Endothelial cell of umbilical vein (primary cell): Measurements from ENCODE around the gene TMEM94.
"Not testable (repeated sequence)": the region's sequence is repeated elsewhere in the genome, so short reads cannot be mapped to it uniquely, and the experiment has no call there.

Experiments
- EZH2 ChIP-seq: IDR thresholded peaks from 2 replicates; pipeline ENCODE4 v1.6.1; 2012; ENCODE audit warnings: borderline replicate concordance, low read depth, mild to moderate bottlenecking, moderate library complexity, low read length, inconsistent platforms; ENCODE audit not compliant: severe bottlenecking
- FOS ChIP-seq: IDR thresholded peaks from 2 replicates; pipeline ENCODE4 v1.6.1; 2011; ENCODE audit warnings: mild to moderate bottlenecking, low read length, moderate library complexity, borderline replicate concordance; ENCODE audit not compliant: insufficient read depth
- POLR2A ChIP-seq: IDR thresholded peaks from 2 replicates; pipeline ENCODE4 v1.6.1; 2012; ENCODE audit warnings: low read depth, mild to moderate bottlenecking, control low read depth, low read length
- POLR2AphosphoS5 ChIP-seq: IDR thresholded peaks from 2 replicates; pipeline ENCODE4 v1.6.1; 2012; ENCODE audit warnings: low read depth, mild to moderate bottlenecking, control low read depth, low read length, moderate library complexity; ENCODE audit not compliant: insufficient read depth
- TF ChIP-seq, protein P1 (sequence below), 2 donors: IDR thresholded peaks; 1 replicate in 1 of 2; 2 replicates in 1 of 2; pipeline ENCODE4 v1.5.1; 2011; ENCODE audit warnings: low read length in 2 of 2, mild to moderate bottlenecking in 2 of 2, moderate library complexity in 2 of 2, control low read depth in 1 of 2, inconsistent platforms in 1 of 2, low read depth in 1 of 2; ENCODE audit not compliant: insufficient read depth in 1 of 2; ENCODE audit errors: extremely low read depth in 1 of 2
- TF ChIP-seq, protein P2 (sequence below): IDR thresholded peaks from 2 replicates; pipeline ENCODE4 v1.6.1; 2011; ENCODE audit not compliant: insufficient read depth, insufficient read length

DNA sequence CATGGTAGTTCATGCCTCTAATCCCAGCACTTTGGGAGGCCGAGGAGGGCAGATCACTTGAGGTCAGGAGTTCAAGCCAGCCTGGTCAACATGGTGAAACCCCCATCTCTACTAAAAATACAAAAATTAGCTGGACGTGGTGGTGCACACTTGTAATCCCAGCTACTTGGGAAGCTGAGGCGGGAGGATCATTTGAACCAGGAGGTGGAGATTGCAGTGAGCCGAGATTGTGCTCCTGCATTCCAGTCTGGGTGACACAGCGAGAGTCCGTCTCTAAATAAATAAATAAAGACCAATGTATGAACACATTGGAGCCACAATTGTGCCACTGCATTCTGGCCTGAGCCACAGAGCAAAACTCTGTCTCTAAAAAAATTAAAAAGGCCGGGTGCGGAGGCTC is 19.0 kb upstream of the TMEM94 start:
- TF ChIP-seq, protein P1, sequence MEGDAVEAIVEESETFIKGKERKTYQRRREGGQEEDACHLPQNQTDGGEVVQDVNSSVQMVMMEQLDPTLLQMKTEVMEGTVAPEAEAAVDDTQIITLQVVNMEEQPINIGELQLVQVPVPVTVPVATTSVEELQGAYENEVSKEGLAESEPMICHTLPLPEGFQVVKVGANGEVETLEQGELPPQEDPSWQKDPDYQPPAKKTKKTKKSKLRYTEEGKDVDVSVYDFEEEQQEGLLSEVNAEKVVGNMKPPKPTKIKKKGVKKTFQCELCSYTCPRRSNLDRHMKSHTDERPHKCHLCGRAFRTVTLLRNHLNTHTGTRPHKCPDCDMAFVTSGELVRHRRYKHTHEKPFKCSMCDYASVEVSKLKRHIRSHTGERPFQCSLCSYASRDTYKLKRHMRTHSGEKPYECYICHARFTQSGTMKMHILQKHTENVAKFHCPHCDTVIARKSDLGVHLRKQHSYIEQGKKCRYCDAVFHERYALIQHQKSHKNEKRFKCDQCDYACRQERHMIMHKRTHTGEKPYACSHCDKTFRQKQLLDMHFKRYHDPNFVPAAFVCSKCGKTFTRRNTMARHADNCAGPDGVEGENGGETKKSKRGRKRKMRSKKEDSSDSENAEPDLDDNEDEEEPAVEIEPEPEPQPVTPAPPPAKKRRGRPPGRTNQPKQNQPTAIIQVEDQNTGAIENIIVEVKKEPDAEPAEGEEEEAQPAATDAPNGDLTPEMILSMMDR (IDR thresholded peaks at IDR 0.05; ENCODE audit: extremely low read depth in 1 of 2, insufficient read depth in 1 of 2, low read depth in 1 of 2, low read length in 2 of 2), result not testable (repeated sequence)
- TF ChIP-seq EZH2, POLR2A, FOS, POLR2AphosphoS5: not testable (repeated sequence)
- TF ChIP-seq, protein P2, sequence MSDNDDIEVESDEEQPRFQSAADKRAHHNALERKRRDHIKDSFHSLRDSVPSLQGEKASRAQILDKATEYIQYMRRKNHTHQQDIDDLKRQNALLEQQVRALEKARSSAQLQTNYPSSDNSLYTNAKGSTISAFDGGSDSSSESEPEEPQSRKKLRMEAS, result not testable (repeated sequence)
